ENCODE measurements around the gene LRRTM4. TPM values are rescaled to one million over a fixed set of nuclear protein-coding genes. Genes with fewer than 3 reads are reported as not detected.

Gene LRRTM4
- total and polyA plus RNA-seq, 2 of the 13 experiments (the other 11 are each of a cell fraction or from before 2014, with no cell fraction given), result 1.2 TPM

GRCh38 chr2:77201755-77202154 lies 320.4 kb downstream of the LRRTM4 start (continued):
- TF ChIP-seq CSRNP2 (CRISPR knock-in tag; conservative IDR thresholded peaks at IDR 0.05; ENCODE audit: low read depth), result no peak
- no peak for TF ChIP-seq ZKSCAN1 (IDR thresholded peaks at IDR 0.05; ENCODE audit: low read length)
- TF ChIP-seq MTERF4 (CRISPR knock-in tag; IDR thresholded peaks at IDR 0.05), result no peak
- no peak for TF ChIP-seq MLX (CRISPR knock-in tag; IDR thresholded peaks at IDR 0.05)
- no peak for TF ChIP-seq CHD4 (IDR thresholded peaks at IDR 0.05; ENCODE audit: borderline replicate concordance, low read length)
- TF ChIP-seq ZBTB4 (CRISPR knock-in tag; IDR thresholded peaks at IDR 0.05; ENCODE audit: borderline replicate concordance), result no peak
- TF ChIP-seq ZKSCAN8 (CRISPR knock-in tag; IDR thresholded peaks at IDR 0.05; ENCODE audit: borderline replicate concordance), result no peak
